A673 (cell line): ENCODE data around the gene VSIR. TPM values are rescaled to one million over a fixed set of nuclear protein-coding genes. Genes with fewer than 3 reads are reported as not detected.

Experiments
- BruUV-seq: library from RNA; stranded (reverse); fragments of 400-500 nt; replicated peaks from 2 replicates; lab custom pipeline; 2021; lab: Mats Ljungman, UMichigan
- CTCF ChIA-PET: fragments of 300-600 bp; sonication (Branson Sonifier 250); formaldehyde crosslinking; loops from one replicate; lab custom pipeline; 2022; ENCODE audit warnings: antibody characterized with exemption; lab: Charles Lee
- POLR2A ChIA-PET: fragments of 300-600 bp; sonication (Branson Sonifier 250); formaldehyde crosslinking; loops from one replicate; lab custom pipeline; 2022; ENCODE audit warnings: antibody characterized with exemption; ENCODE audit not compliant: low non-redundant PET; lab: Charles Lee
- DNase-seq: peaks from one replicate; pipeline ENCODE4 v3.0.0-alpha.2; 2015; ENCODE audit warnings: low spot score
- H3K27ac ChIP-seq: fragments of 200-600 bp; sonication (generic); 2 replicates; pipeline ENCODE4 v1.5.1; 2016; ENCODE audit warnings: mixed run types, low read depth, mild to moderate bottlenecking, mixed read lengths, antibody characterized with exemption, low read length; ENCODE audit not compliant: poor library complexity, severe bottlenecking
- H3K27me3 ChIP-seq: fragments of 200-600 bp; sonication (generic); replicated peaks from 2 replicates; pipeline ENCODE4 v1.6.1; 2017; ENCODE audit warnings: mixed run types, low read depth, mild to moderate bottlenecking, mixed read lengths, antibody characterized with exemption, low read length; ENCODE audit not compliant: insufficient read depth, poor library complexity
- H3K36me3 ChIP-seq: fragments of 200-600 bp; sonication (generic); 2 replicates; pipeline ENCODE4 v1.6.1; 2016; ENCODE audit warnings: mixed run types, mild to moderate bottlenecking, mixed read lengths, antibody characterized with exemption, low read length; ENCODE audit not compliant: insufficient read depth, poor library complexity, severe bottlenecking
- H3K4me1 ChIP-seq: fragments of 200-600 bp; sonication (generic); 2 replicates; pipeline ENCODE4 v1.6.1; 2017; ENCODE audit warnings: mixed run types, mild to moderate bottlenecking, mixed read lengths, antibody characterized with exemption, low read length; ENCODE audit not compliant: insufficient read depth, poor library complexity, severe bottlenecking
- H3K4me3 ChIP-seq: fragments of 200-600 bp; sonication (generic); 2 replicates; pipeline ENCODE4 v1.5.1; 2016; ENCODE audit warnings: low read depth, mixed run types, mild to moderate bottlenecking, mixed read lengths, low read length; ENCODE audit not compliant: poor library complexity, severe bottlenecking
- H3K9me3 ChIP-seq: fragments of 200-600 bp; sonication (generic); 2 replicates; pipeline ENCODE4 v1.6.1; 2016; ENCODE audit warnings: mixed run types, low read depth, mild to moderate bottlenecking, mixed read lengths, antibody characterized with exemption, low read length; ENCODE audit not compliant: poor library complexity, severe bottlenecking
- EZH2 ChIP-seq: fragments of 200-600 bp; sonication (generic); IDR thresholded peaks from 2 replicates; pipeline ENCODE4 v1.6.1; 2017; ENCODE audit warnings: borderline replicate concordance, low read depth, mild to moderate bottlenecking, mixed read lengths, antibody characterized with exemption, low read length; ENCODE audit not compliant: poor library complexity, severe bottlenecking
- intact Hi-C: fragments of 100-400 bp; cut with micrococcal nuclease; formaldehyde crosslinking; loops from one replicate; pipeline ENCODE4 v1.10.0; 2022; ENCODE audit not compliant: unreplicated experiment
- total RNA-seq: library from RNA; stranded (reverse); gene quantifications from 2 replicates; pipeline ENCODE4 v1.2.3, GENCODE V29; 2021
- TF ChIP-seq, protein P1 (sequence below): fragments of 300-800, 200-600 bp; sonication (generic); conservative IDR thresholded peaks from 2 replicates; pipeline ENCODE4 v1.5.1; 2017; ENCODE audit warnings: low read depth, mild to moderate bottlenecking, antibody characterized with exemption, low read length, moderate library complexity, mixed read lengths

Gene VSIR
- total RNA-seq, 1 experiment from 2014 or later: not detected

DNA sequence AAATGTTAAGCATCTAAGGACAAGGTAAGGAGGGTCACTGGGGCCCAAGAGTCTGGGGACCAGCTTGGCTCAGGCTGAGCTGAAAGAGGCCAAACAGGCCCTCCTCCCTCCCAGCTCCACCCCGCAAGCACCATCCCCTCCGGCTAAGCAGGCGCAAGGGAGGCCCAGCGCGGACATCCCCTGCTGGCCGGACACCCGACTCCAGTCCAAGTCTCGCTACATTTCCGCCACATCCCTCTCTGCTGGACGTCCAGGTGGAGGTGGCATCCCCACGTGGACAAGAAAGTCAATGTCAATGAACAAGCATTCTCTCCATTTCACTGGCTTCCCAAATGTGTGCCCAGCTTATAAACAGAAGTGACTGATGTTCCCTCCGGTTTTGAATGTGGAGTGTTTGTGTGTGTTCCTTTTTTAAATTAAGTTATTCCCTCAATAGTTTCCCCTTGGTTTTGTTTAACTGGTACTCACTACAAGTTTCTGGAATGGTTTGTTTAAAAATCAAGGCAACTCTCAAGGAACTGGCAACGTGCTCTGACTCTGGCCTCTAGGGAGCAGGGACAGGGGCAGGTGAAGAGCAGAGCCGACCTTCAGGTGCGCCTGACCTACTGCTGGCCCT, 42.3 kb upstream of the VSIR start:
- POLR2A ChIA-PET: no interaction called here
- H3K36me3 ChIP-seq: peaks cover 67% of the 10 kb centered on the region

DNA sequence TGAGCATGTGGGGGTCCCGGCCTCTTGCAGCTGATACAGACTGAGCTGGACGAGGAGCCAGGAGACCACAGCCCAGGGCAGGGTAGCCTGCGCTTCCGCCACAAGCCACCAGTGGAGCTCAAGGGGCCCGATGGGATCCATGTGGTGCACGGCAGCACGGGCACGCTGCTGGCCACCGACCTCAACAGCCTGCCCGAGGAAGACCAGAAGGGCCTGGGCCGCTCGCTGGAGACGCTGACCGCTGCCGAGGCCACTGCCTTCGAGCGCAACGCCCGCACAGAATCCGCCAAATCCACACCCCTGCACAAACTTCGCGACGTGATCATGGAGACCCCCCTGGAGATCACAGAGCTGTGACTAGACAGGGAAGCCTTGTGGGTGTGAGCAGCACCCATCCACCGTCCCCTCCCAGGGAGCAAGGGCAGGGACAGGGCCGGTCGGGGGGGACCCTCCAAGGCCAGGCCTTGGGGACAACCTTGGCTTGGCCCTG, 41.6 kb upstream of the VSIR start:
- no peaks in the 10 kb centered on the region for H3K9me3 ChIP-seq
- intact Hi-C loops: loop anchor here (5.0 kb wide), 1 partner anchor 498 kb away; the partner anchor contains the start of gene SLC29A3
- H3K4me1 ChIP-seq: no peaks in the 10 kb centered on the region
- no peak overlapping the region for H3K27ac ChIP-seq
- no TSS peak for BruUV-seq
- H3K27me3 ChIP-seq: no peaks in the 10 kb centered on the region
- no peak overlapping the region for H3K4me3 ChIP-seq
- TF ChIP-seq, protein P1, sequence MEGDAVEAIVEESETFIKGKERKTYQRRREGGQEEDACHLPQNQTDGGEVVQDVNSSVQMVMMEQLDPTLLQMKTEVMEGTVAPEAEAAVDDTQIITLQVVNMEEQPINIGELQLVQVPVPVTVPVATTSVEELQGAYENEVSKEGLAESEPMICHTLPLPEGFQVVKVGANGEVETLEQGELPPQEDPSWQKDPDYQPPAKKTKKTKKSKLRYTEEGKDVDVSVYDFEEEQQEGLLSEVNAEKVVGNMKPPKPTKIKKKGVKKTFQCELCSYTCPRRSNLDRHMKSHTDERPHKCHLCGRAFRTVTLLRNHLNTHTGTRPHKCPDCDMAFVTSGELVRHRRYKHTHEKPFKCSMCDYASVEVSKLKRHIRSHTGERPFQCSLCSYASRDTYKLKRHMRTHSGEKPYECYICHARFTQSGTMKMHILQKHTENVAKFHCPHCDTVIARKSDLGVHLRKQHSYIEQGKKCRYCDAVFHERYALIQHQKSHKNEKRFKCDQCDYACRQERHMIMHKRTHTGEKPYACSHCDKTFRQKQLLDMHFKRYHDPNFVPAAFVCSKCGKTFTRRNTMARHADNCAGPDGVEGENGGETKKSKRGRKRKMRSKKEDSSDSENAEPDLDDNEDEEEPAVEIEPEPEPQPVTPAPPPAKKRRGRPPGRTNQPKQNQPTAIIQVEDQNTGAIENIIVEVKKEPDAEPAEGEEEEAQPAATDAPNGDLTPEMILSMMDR: no peak
- no peak for TF ChIP-seq EZH2
- no peak for DNase-seq
- peaks cover 61% of the 10 kb centered on the region for H3K36me3 ChIP-seq
- ChIA-PET CTCF (no interaction called here), POLR2A (no interaction called here)

More for the DNA sequence above, 42.3 kb upstream of the VSIR start:
- no peaks in the 10 kb centered on the region for H3K9me3 ChIP-seq
- CTCF ChIA-PET: no interaction called here
- intact Hi-C loops: no loop called here
- H3K27me3 ChIP-seq: no peaks in the 10 kb centered on the region
- no peak overlapping the region for H3K4me3 ChIP-seq
- no peak for DNase-seq
- H3K27ac ChIP-seq: no peak overlapping the region
- BruUV-seq: no TSS peak
- TF ChIP-seq, protein P1: no peak
- TF ChIP-seq EZH2: no peak
- H3K4me1 ChIP-seq: no peaks in the 10 kb centered on the region

DNA sequence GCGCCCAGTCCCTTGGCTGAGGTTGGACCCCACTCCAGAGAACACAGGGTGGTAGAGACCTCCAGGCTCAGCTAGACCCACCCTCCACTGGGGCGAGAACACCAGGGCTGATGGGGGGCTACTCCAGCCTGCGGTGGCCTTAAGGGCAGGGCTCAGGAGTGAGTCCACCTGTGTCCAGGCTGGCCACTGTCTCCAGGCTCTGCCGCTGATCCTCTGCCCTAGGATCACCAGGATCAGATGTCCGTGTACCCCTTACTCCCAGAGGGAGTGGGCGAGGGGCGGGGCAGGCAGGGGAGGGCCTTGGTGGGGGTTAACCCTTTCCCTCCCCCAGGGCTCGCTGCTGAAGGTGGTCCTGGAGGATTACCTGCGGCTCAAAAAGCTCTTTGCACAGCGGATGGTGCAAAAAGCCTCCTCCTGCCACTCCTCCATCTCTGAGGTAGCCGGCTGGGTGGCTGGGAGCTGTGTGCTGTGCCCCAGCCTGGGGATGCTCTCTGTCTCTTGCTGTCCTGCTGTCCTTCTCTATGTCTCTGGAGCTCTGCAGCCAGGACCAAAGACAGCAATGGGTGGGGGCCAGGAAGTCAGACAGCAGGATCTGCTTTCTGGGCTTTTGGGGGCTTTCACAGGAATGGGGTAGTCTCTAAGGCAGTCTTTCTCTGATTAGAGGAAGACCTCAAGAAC, 39.7 kb upstream of the VSIR start:
- intact Hi-C loops: loop anchor here (5.0 kb wide), 1 partner anchor 496 kb away; the partner anchor contains the start of gene SLC29A3
- Histone ChIP-seq H3K4me3 (no peak overlapping the region), H3K27ac (no peak overlapping the region), H3K27me3 (no peaks in the 10 kb centered on the region), H3K9me3 (no peaks in the 10 kb centered on the region), H3K4me1 (no peaks in the 10 kb centered on the region), H3K36me3 (peaks cover 42% of the 10 kb centered on the region)
- BruUV-seq: no TSS peak
- no peak for DNase-seq
- CTCF ChIA-PET: interaction anchor here (1.2 kb wide), 1 partner anchor 26 kb away, joined by 3 read pairs; no protein-coding TSS in a partner anchor
- TF ChIP-seq EZH2: no peak
- TF ChIP-seq, protein P1: no peak
- POLR2A ChIA-PET: no interaction called here
